A549 (cell line): ENCODE measurements around the gene LMO1. TPM values are rescaled to one million over a fixed set of nuclear protein-coding genes. Genes with fewer than 3 reads are reported as not detected.

ENCODE experiments used
- ATAC-seq, 2 experiments: fragments of 200-7000 bp in 1 of 2; fragments of >200 bp in 1 of 2; cut with Nextera tagmentation in 1 of 2; cut with Tn5 transposase in 1 of 2; 3 replicates each; pipeline versions ENCODE4 v1.8.0 to v1.9.1; 2018 to 2020; ENCODE audit warnings: mild to moderate bottlenecking in 1 of 2, moderate library complexity in 1 of 2
- CTCF ChIA-PET: fragments of 300-600 bp; sonication (Branson Sonifier 250); formaldehyde crosslinking; extraction: SDS; loops from one replicate; lab custom pipeline; 2021; ENCODE audit warnings: antibody characterized with exemption, inconsistent platforms; lab: Yijun Ruan, JAX
- POLR2A ChIA-PET: fragments of 350-600 bp; formaldehyde crosslinking; extraction: SDS; loops from one replicate; lab custom pipeline; 2021; ENCODE audit warnings: antibody characterized with exemption, inconsistent platforms; lab: Yijun Ruan, JAX
- DNase-seq, 2 experiments: peaks; one replicate each; pipeline versions ENCODE4 v3.0.0 to v3.0.0-alpha.2; 2011 to 2016; ENCODE audit warnings: low read depth in 1 of 2, low spot score in 1 of 2
- FAIRE-seq: peaks from 2 replicates; lab custom pipeline; 2011; peaks lifted over from hg19 to GRCh38; lab: Jason Lieb, UNC
- H3K27ac ChIP-seq, 2 experiments: fragments of >200 bp; sonication (Bioruptor Twin); formaldehyde crosslinking; 3 replicates each; pipeline ENCODE4 v1.5.1; 2016 to 2017
- H3K4me1 ChIP-seq: fragments of >200 bp; sonication (Bioruptor Twin); formaldehyde crosslinking; 3 replicates; pipeline ENCODE4 v1.6.1; 2016
- H3K4me2 ChIP-seq: fragments of >200 bp; sonication (Bioruptor Twin); formaldehyde crosslinking; 3 replicates; pipeline ENCODE4 v1.6.1; 2016
- H3K4me3 ChIP-seq: fragments of >200 bp; sonication (Bioruptor Twin); formaldehyde crosslinking; 3 replicates; pipeline ENCODE4 v1.5.1; 2016
- H3K9me3 ChIP-seq: fragments of >200 bp; sonication (Bioruptor Twin); formaldehyde crosslinking; 3 replicates; pipeline ENCODE4 v1.6.1; 2016
- ATOH8 ChIP-seq: fragments of 250-450 bp; sonication (Bioruptor Pico); IDR thresholded peaks from 2 replicates; pipeline ENCODE4 v1.5.0; 2020; ENCODE audit warnings: low read depth, mild to moderate bottlenecking, moderate library complexity
- CBX2 ChIP-seq: fragments of 200-600 bp; sonication (generic); IDR thresholded peaks from 2 replicates; pipeline ENCODE4 v1.6.1; 2016; ENCODE audit warnings: low read depth, mild to moderate bottlenecking, borderline replicate concordance
- CTCF ChIP-seq: fragments of >200 bp; sonication (Bioruptor Twin); formaldehyde crosslinking; IDR thresholded peaks from 3 replicates; pipeline ENCODE4 v1.5.1; 2016
- EHMT2 ChIP-seq: fragments of 200-600 bp; sonication (generic); IDR thresholded peaks from 2 replicates; pipeline ENCODE4 v1.6.1; 2016; ENCODE audit warnings: antibody characterized with exemption, low read depth, mild to moderate bottlenecking, moderate library complexity
- ELK1 ChIP-seq: fragments of 150-350 bp; IDR thresholded peaks from 2 replicates; pipeline ENCODE4 v1.6.1; 2014; ENCODE audit warnings: low read depth, mild to moderate bottlenecking, low read length
- EP300 ChIP-seq, 2 experiments: fragments of >200 bp; sonication (Bioruptor Twin); formaldehyde crosslinking; IDR thresholded peaks; 2 replicates in 1 of 2; 3 replicates in 1 of 2; pipeline ENCODE4 v1.6.1; 2016 to 2017
- ESRRA ChIP-seq: fragments of 150-350 bp; IDR thresholded peaks from 2 replicates; pipeline ENCODE4 v1.6.1; 2014; ENCODE audit warnings: mild to moderate bottlenecking, low read length, borderline replicate concordance
- FOXS1 ChIP-seq: fragments of 250-450 bp; sonication (Bioruptor Pico); IDR thresholded peaks from 2 replicates; pipeline ENCODE4 v1.5.0; 2020; ENCODE audit warnings: mild to moderate bottlenecking, moderate library complexity
- HOXB13 ChIP-seq: fragments of 250-450 bp; sonication (Bioruptor Pico); IDR thresholded peaks from 2 replicates; pipeline ENCODE4 v1.5.0; 2020; ENCODE audit warnings: low read depth, mild to moderate bottlenecking, moderate library complexity
- HOXB5 ChIP-seq: fragments of 250-450 bp; sonication (Bioruptor Pico); IDR thresholded peaks from 2 replicates; pipeline ENCODE4 v1.5.0; 2020; ENCODE audit warnings: mild to moderate bottlenecking, moderate library complexity
- MAX ChIP-seq: IDR thresholded peaks from 2 replicates; pipeline ENCODE4 v1.6.1; 2012
- MAZ ChIP-seq: fragments of 150-350 bp; IDR thresholded peaks from 2 replicates; pipeline ENCODE4 v1.6.1; 2014; ENCODE audit warnings: antibody characterized with exemption, low read depth, low read length, borderline replicate concordance
- MYC ChIP-seq: IDR thresholded peaks from 2 replicates; pipeline ENCODE4 v1.6.1; 2012; ENCODE audit warnings: mild to moderate bottlenecking, inconsistent platforms, low read length, improper control_type of control experiment, borderline replicate concordance
- NPAS2 ChIP-seq: fragments of 250-450 bp; sonication (Bioruptor Pico); IDR thresholded peaks from 2 replicates; pipeline ENCODE4 v1.8.0; 2022; ENCODE audit warnings: mild to moderate bottlenecking, moderate library complexity, borderline replicate concordance
- PBX3 ChIP-seq: IDR thresholded peaks from 2 replicates; pipeline ENCODE4 v1.6.1; 2012
- PHF8 ChIP-seq: fragments of 200-600 bp; sonication (generic); IDR thresholded peaks from 2 replicates; pipeline ENCODE4 v1.6.1; 2016; ENCODE audit warnings: low read depth, mild to moderate bottlenecking, antibody characterized with exemption, moderate library complexity, borderline replicate concordance
- POLR2A ChIP-seq: IDR thresholded peaks from 2 replicates; pipeline ENCODE4 v1.6.1; 2012; ENCODE audit warnings: mild to moderate bottlenecking, low read length
- RAD21 ChIP-seq, 2 experiments: fragments of >200 bp in 1 of 2; sonication (Bioruptor Twin) in 1 of 2; formaldehyde crosslinking in 1 of 2; IDR thresholded peaks in 1 of 2; conservative IDR thresholded peaks in 1 of 2; 2 replicates in 1 of 2; 3 replicates in 1 of 2; pipeline ENCODE4 v1.6.1; 2012 to 2018; ENCODE audit warnings: inconsistent platforms in 1 of 2
- RCOR1 ChIP-seq: fragments of 150-350 bp; IDR thresholded peaks from 2 replicates; pipeline ENCODE4 v1.6.1; 2014; ENCODE audit warnings: antibody characterized with exemption, low read length, low read depth
- REST ChIP-seq: fragments of 200-600 bp; sonication (generic); IDR thresholded peaks from 2 replicates; pipeline ENCODE4 v1.6.1; 2016; ENCODE audit warnings: antibody characterized with exemption, mild to moderate bottlenecking, moderate library complexity
- SMC3 ChIP-seq: fragments of >200 bp; sonication (Bioruptor Twin); formaldehyde crosslinking; IDR thresholded peaks from 3 replicates; pipeline ENCODE4 v1.6.1; 2018; ENCODE audit warnings: inconsistent platforms
- ZNF302 ChIP-seq: fragments of 250-450 bp; sonication (Bioruptor Pico); IDR thresholded peaks from 2 replicates; pipeline ENCODE4 v1.9.0; 2021; ENCODE audit warnings: inconsistent platforms, mild to moderate bottlenecking, moderate library complexity
- WGBS: methylation state at CpG from one replicate; pipeline ENCODE4 v1.1.6; 2017; ENCODE audit errors: missing lambda C conversion rate; 5-methylcytosine and 5-hydroxymethylcytosine counted together
- polyA plus RNA-seq, 4 experiments: library from polyadenylated mRNA; depleted of rRNA in 3 of 4; stranded (reverse); fragments of >200 nt; fragmentation: RNase III in 1 of 4; extraction: RNeasy Plus Mini Kit Qiagen cat#74134 plus additional on column Dnase treatment in 1 of 4; gene quantifications; 2 replicates in 3 of 4; 3 replicates in 1 of 4; pipeline ENCODE4 v1.2.3, GENCODE V29; 2011 to 2017

The LMO1 gene
- polyA plus RNA-seq, 2 of the 4 experiments (the other 2 are of a cell fraction), result 0.18 to 2.7 TPM

- ChIA-PET POLR2A (no interaction called here), CTCF (interaction anchor here (1.0 to 20.9 kb wide), 3 partner anchors 34 to 339 kb away, joined by 3 to 424 read pairs (median 95); partner anchors contain the start of gene LMO1)
- 0 out of 6 replicates have a peak overlapping the region, but pooled peaks of 1 of the 2 experiments have one; percentile 24 for H3K27ac ChIP-seq
- 4% methylated on average over 7 of the region's 8 CpGs for WGBS
- H3K4me3 ChIP-seq, result no peak overlapping the region
- FAIRE-seq (no peak), ATAC-seq (peak; percentile 32 to 85; a peak in 4 of 6 replicates), DNase-seq (peak; percentile 58 to 88)
- TF ChIP-seq CTCF, result peak; percentile 91
- TF ChIP-seq RAD21 (conservative IDR thresholded peaks at IDR 0.05 in 1 of 2, IDR thresholded peaks at IDR 0.05 in 1 of 2), result peak; percentile 94 to 95
- no peak for TF ChIP-seq HOXB13
- no peak for TF ChIP-seq MAX
- no peak for TF ChIP-seq CBX2
- no peak for TF ChIP-seq FOXS1 (CRISPR knock-in tag)
- TF ChIP-seq EHMT2, result no peak
- no peak for TF ChIP-seq ESRRA
- no peak for TF ChIP-seq HOXB5 (CRISPR knock-in tag)
- TF ChIP-seq SMC3, result peak; percentile 95
- TF ChIP-seq POLR2A, result no peak
- no peak for TF ChIP-seq ELK1
- peak overlapping the region; percentile 24; the same call in 2 of the 3 replicates for H3K4me2 ChIP-seq
- no peaks in the 10 kb centered on the region for H3K9me3 ChIP-seq
- peaks cover 26% of the 10 kb centered on the region for H3K4me1 ChIP-seq
Measured at GRCh38 chr11:8225589-8226036, 38.1 kb downstream of the LMO1 start.

- no peak for FAIRE-seq
- TF ChIP-seq PBX3, result no peak
- TF ChIP-seq MYC, result no peak
- no peak for TF ChIP-seq HOXB13
- no peak for TF ChIP-seq ZNF302 (CRISPR knock-in tag)
- TF ChIP-seq RCOR1, result no peak
- no peak for TF ChIP-seq EHMT2
- TF ChIP-seq MAZ, result no peak
- TF ChIP-seq EP300 (IDR thresholded peaks at IDR 0.05), result no peak
- TF ChIP-seq, all 56 proteins: peak for 0
- Histone ChIP-seq H3K4me3 (no peak overlapping the region), H3K27ac (no peak overlapping the region), H3K4me2 (no peak overlapping the region), H3K4me1 (peaks cover 22% of the 10 kb centered on the region), H3K9me3 (no peaks in the 10 kb centered on the region)
- DNase-seq, result no peak
- ChIA-PET CTCF (interaction anchor here (1.0 to 20.9 kb wide), 7 partner anchors 8 to 340 kb away, joined by 3 to 424 read pairs (median 3); partner anchors contain the start of gene LMO1), POLR2A (no interaction called here)
- no peak for ATAC-seq
- WGBS, result 83% methylated on average over 2 of the region's 2 CpGs
Measured at GRCh38 chr11:8224711-8225110, 39.0 kb downstream of the LMO1 start.

- no peak for FAIRE-seq
- WGBS, result 80% methylated on average over 13 of the region's 13 CpGs
- H3K4me1 ChIP-seq, result peaks cover 16% of the 10 kb centered on the region
- ChIA-PET POLR2A (no interaction called here), CTCF (interaction anchor here (1.0 to 20.9 kb wide), 10 partner anchors 9 to 411 kb away, joined by 3 to 424 read pairs (median 4); partner anchors contain the start of gene LMO1)
- no peak overlapping the region for H3K27ac ChIP-seq
- ATAC-seq, result no peak
- no peak overlapping the region for H3K4me2 ChIP-seq
- H3K9me3 ChIP-seq, result no peaks in the 10 kb centered on the region
- H3K4me3 ChIP-seq, result no peak overlapping the region
- DNase-seq, result no peak
- TF ChIP-seq FOXS1 (CRISPR knock-in tag), result no peak
- TF ChIP-seq ATOH8, result no peak
- no peak for TF ChIP-seq NPAS2 (CRISPR knock-in tag)
- TF ChIP-seq PHF8, result no peak
- TF ChIP-seq ESRRA, result no peak
- no peak for TF ChIP-seq REST
Measured at GRCh38 chr11:8224161-8224591, 39.5 kb downstream of the LMO1 start.
